HepG2 (cell line): ENCODE data around the gene CRYZ. TPM values are rescaled to one million over a fixed set of nuclear protein-coding genes. Genes with fewer than 3 reads are reported as not detected.
A peak's percentile ranks its signal among the peaks of the same experiment; 100 is the strongest.

Experiments
- ARNT2 ChIP-seq: sonication (generic); formaldehyde crosslinking; IDR thresholded peaks from 2 replicates; pipeline ENCODE4 v1.8.0; 2022; ENCODE audit warnings: mild to moderate bottlenecking, low read depth, missing genetic modification reagents, moderate library complexity
- BHLHE40 ChIP-seq: IDR thresholded peaks from 2 replicates; pipeline ENCODE4 v1.6.1; 2011; ENCODE audit warnings: low read length, improper control_type of control experiment
- CBX2 ChIP-seq, 2 experiments: fragments of 200-600 bp in 1 of 2; sonication (generic); formaldehyde crosslinking in 1 of 2; IDR thresholded peaks; 2 replicates each; pipeline versions ENCODE4 v1.7.0 to v1.8.1; 2018 to 2022; ENCODE audit warnings: low read depth in 2 of 2, low read length in 1 of 2, mild to moderate bottlenecking in 1 of 2, missing genetic modification reagents in 1 of 2
- E2F5 ChIP-seq: sonication (generic); formaldehyde crosslinking; conservative IDR thresholded peaks from 2 replicates; pipeline ENCODE4 v1.4.0; 2020; ENCODE audit warnings: missing genetic modification reagents
- EP300 ChIP-seq, 3 experiments: sonication (generic) in 1 of 3; formaldehyde crosslinking in 1 of 3; IDR thresholded peaks; 2 replicates each; pipeline versions ENCODE4 v1.5.1 to v1.6.1; 2011 to 2020; ENCODE audit warnings: low read depth in 2 of 3, low read length in 2 of 3, borderline replicate concordance in 1 of 3, improper control_type of control experiment in 1 of 3, mild to moderate bottlenecking in 1 of 3, missing genetic modification reagents in 1 of 3, moderate library complexity in 1 of 3
- ERF ChIP-seq: IDR thresholded peaks from 2 replicates; pipeline ENCODE4 v1.6.1; 2018; ENCODE audit warnings: missing biosample characterization, missing genetic modification reagents
- FUBP1 ChIP-seq: sonication (generic); formaldehyde crosslinking; IDR thresholded peaks from 2 replicates; pipeline ENCODE4 v1.5.1; 2020; ENCODE audit warnings: missing genetic modification reagents, mild to moderate bottlenecking, borderline replicate concordance
- LCORL ChIP-seq, 2 experiments: fragments of 450-650 bp in 1 of 2; sonication (generic) in 1 of 2; formaldehyde crosslinking in 1 of 2; IDR thresholded peaks; 2 replicates each; pipeline versions ENCODE4 v1.5.0 to v1.6.1; 2017 to 2020; ENCODE audit warnings: antibody characterized with exemption in 1 of 2, missing genetic modification reagents in 1 of 2
- NFE2 ChIP-seq: sonication (generic); formaldehyde crosslinking; IDR thresholded peaks from 2 replicates; pipeline ENCODE4 v1.4.0; 2020; ENCODE audit warnings: missing genetic modification reagents
- NFE2L1 ChIP-seq: sonication (generic); formaldehyde crosslinking; IDR thresholded peaks from 2 replicates; pipeline ENCODE4 v1.4.0; 2020; ENCODE audit warnings: missing genetic modification reagents, mild to moderate bottlenecking, borderline replicate concordance
- NFYC ChIP-seq: IDR thresholded peaks from 2 replicates; pipeline ENCODE4 v1.6.1; 2016; ENCODE audit warnings: missing genetic modification reagents, missing compliant biosample characterization
- PATZ1 ChIP-seq: sonication (generic); formaldehyde crosslinking; IDR thresholded peaks from 2 replicates; pipeline ENCODE4 v1.4.0; 2020; ENCODE audit warnings: missing genetic modification reagents
- POLR2A ChIP-seq, 2 experiments: IDR thresholded peaks; 2 replicates each; pipeline ENCODE4 v1.6.1; 2011; ENCODE audit warnings: low read depth in 2 of 2, low read length in 2 of 2, mild to moderate bottlenecking in 1 of 2, moderate library complexity in 1 of 2; ENCODE audit not compliant: insufficient read depth in 1 of 2
- POLR2G ChIP-seq: fragments of 200-400 bp; formaldehyde crosslinking; IDR thresholded peaks from 2 replicates; pipeline ENCODE4 v1.6.1; 2018; ENCODE audit warnings: mild to moderate bottlenecking, low read depth, low read length, moderate library complexity
- RELA ChIP-seq: sonication (generic); formaldehyde crosslinking; IDR thresholded peaks from 2 replicates; pipeline ENCODE4 v1.4.0; 2020; ENCODE audit warnings: missing genetic modification reagents
- TAF1 ChIP-seq: sonication (generic); formaldehyde crosslinking; IDR thresholded peaks from 2 replicates; pipeline ENCODE4 v1.4.0; 2020; ENCODE audit warnings: missing genetic modification reagents
- ZBTB3 ChIP-seq: sonication (generic); formaldehyde crosslinking; IDR thresholded peaks from 2 replicates; pipeline ENCODE4 v1.4.0; 2020; ENCODE audit warnings: low read depth, mild to moderate bottlenecking, moderate library complexity, missing genetic modification reagents, borderline replicate concordance
- ZBTB34 ChIP-seq: sonication (generic); formaldehyde crosslinking; IDR thresholded peaks from 2 replicates; pipeline ENCODE4 v1.8.0; 2022; ENCODE audit warnings: mild to moderate bottlenecking, missing genetic modification reagents
- ZMYM4 ChIP-seq: sonication (generic); formaldehyde crosslinking; IDR thresholded peaks from 2 replicates; pipeline ENCODE4 v1.8.1; 2023; ENCODE audit warnings: mild to moderate bottlenecking, missing genetic modification reagents
- ZNF354B ChIP-seq: sonication (generic); formaldehyde crosslinking; IDR thresholded peaks from 2 replicates; pipeline ENCODE4 v1.8.0; 2022; ENCODE audit warnings: mild to moderate bottlenecking, missing genetic modification reagents
- ZNF567 ChIP-seq: sonication (generic); formaldehyde crosslinking; IDR thresholded peaks from 2 replicates; pipeline ENCODE4 v1.8.1; 2023; ENCODE audit warnings: mild to moderate bottlenecking, missing genetic modification reagents, borderline replicate concordance
- ZNF749 ChIP-seq: sonication (generic); formaldehyde crosslinking; IDR thresholded peaks from 2 replicates; pipeline ENCODE4 v1.8.0; 2022; ENCODE audit warnings: mild to moderate bottlenecking, missing genetic modification reagents, moderate library complexity, borderline replicate concordance
- ZNF761 ChIP-seq: sonication (generic); formaldehyde crosslinking; conservative IDR thresholded peaks from 2 replicates; pipeline ENCODE4 v1.4.0; 2020; ENCODE audit warnings: mild to moderate bottlenecking, missing genetic modification reagents
- polyA plus RNA-seq, 8 experiments: library from polyadenylated mRNA; depleted of rRNA in 3 of 8; stranded (reverse) in 7 of 8; unstranded in 1 of 8; fragments of >200 nt; fragmentation: Illumina TruSeq in 4 of 8; extraction: Trizol in 4 of 8; gene quantifications; 2 replicates each; pipeline versions ENCODE4 v1.2.1 to v1.2.3, GENCODE V29; 2011 to 2016; ENCODE audit warnings: low read depth in 4 of 8, missing spikeins in 1 of 8, mixed read lengths in 1 of 8; ENCODE audit not compliant: insufficient read depth in 1 of 8
- total RNA-seq, 5 experiments: library from RNA; depleted of rRNA; stranded (reverse); fragments of >200 nt; fragmentation: Illumina TruSeq; extraction: Trizol; gene quantifications; 2 replicates each; pipeline ENCODE4 v1.2.3, GENCODE V29; 2016; ENCODE audit warnings: low read depth in 1 of 5

Gene CRYZ
- total and polyA plus RNA-seq, 2 of the 13 experiments (the other 11 are each of a cell fraction or from before 2014, with no cell fraction given) = 115 to 211 TPM

GRCh38 chr1:74732960-74733603 is at the start of gene CRYZ, which contains the start of gene TYW3 (continued):
- peak; percentile 77; the same call in 1 of the 2 replicates for TF ChIP-seq LCORL (IDR thresholded peaks at IDR 0.05)
- TF ChIP-seq LCORL (CRISPR knock-in tag; IDR thresholded peaks at IDR 0.05) = peak; percentile 92
- TF ChIP-seq NFE2L1 (CRISPR knock-in tag) = no peak
- peak; percentile 83 for TF ChIP-seq ERF
- peak; percentile 37; the same call in 1 of the 2 replicates for TF ChIP-seq PATZ1 (CRISPR knock-in tag)
- TF ChIP-seq ARNT2 (CRISPR knock-in tag) = no peak; the same call in 1 of the 2 replicates
- no peak for TF ChIP-seq ZBTB34 (CRISPR knock-in tag)
- no peak for TF ChIP-seq ZNF761 (CRISPR knock-in tag)
- TF ChIP-seq POLR2A (IDR thresholded peaks at IDR 0.05; ENCODE audit: insufficient read depth in 1 of 2, low read depth in 2 of 2, low read length in 2 of 2) = peak; percentile 78 to 91
- TF ChIP-seq ZNF749 = no peak
- TF ChIP-seq CBX2 (IDR thresholded peaks at IDR 0.05; ENCODE audit: low read depth, low read length) = no peak
- TF ChIP-seq CBX2 (CRISPR knock-in tag; IDR thresholded peaks at IDR 0.05; ENCODE audit: low read depth) = 0 out of 2 replicates have a peak, but pooled peaks have one; percentile 14
- TF ChIP-seq ZNF354B (CRISPR knock-in tag) = no peak
- no peak for TF ChIP-seq E2F5
- peak; percentile 90 for TF ChIP-seq TAF1 (CRISPR knock-in tag)
- TF ChIP-seq POLR2G = peak; percentile 92
- TF ChIP-seq ZBTB3 (CRISPR knock-in tag) = no peak; the same call in 1 of the 2 replicates
- TF ChIP-seq ZNF567 (CRISPR knock-in tag) = peak; percentile 15; the same call in 1 of the 2 replicates
- TF ChIP-seq NFE2 (CRISPR knock-in tag) = no peak
- TF ChIP-seq EP300 (IDR thresholded peaks at IDR 0.05; ENCODE audit: low read depth in 2 of 2, low read length in 2 of 2) = peak in 1 of 2 experiments; percentile 66; a peak in 1 of 4 replicates
- no peak for TF ChIP-seq EP300 (CRISPR knock-in tag; IDR thresholded peaks at IDR 0.05; ENCODE audit: borderline replicate concordance)
- TF ChIP-seq FUBP1 = no peak
- TF ChIP-seq NFYC = 0 out of 2 replicates have a peak, but pooled peaks have one; percentile 20
- TF ChIP-seq RELA = no peak
- peak; percentile 91 for TF ChIP-seq ZMYM4 (CRISPR knock-in tag)
- no peak for TF ChIP-seq BHLHE40
